ENCODE measurements around the gene GALNT14.

GRCh38 chr2:31016648-31017047 is 121.6 kb downstream of the GALNT14 start:
- TF ChIP-seq POLR2AphosphoS5 (IDR thresholded peaks at IDR 0.05; ENCODE audit: low read depth, low read length) (no peak), POLR2A (IDR thresholded peaks at IDR 0.05; ENCODE audit: low read depth, low read length) (no peak), TAF1 (IDR thresholded peaks at IDR 0.05; ENCODE audit: low read depth, low read length) (no peak), POU2F2 (IDR thresholded peaks at IDR 0.05; ENCODE audit: low read depth, low read length) (no peak), PAX5 (IDR thresholded peaks at IDR 0.05; ENCODE audit: insufficient read depth, low read length, severe bottlenecking) (no peak)

Measured in GM12891 (cell line).